RWPE1 (cell line): ENCODE measurements around the gene HAUS8.
"Not testable (repeated sequence)": the region's sequence is repeated elsewhere in the genome, so short reads cannot be mapped to it uniquely, and the experiment has no call there.

ENCODE experiments used
- CTCF ChIA-PET: fragments of 350-600 bp; sonication (Branson Sonifier 250); formaldehyde crosslinking; extraction: SDS; loops from one replicate; lab custom pipeline; 2021; lab: Yijun Ruan, JAX
- POLR2A ChIA-PET: fragments of 400-600 bp; formaldehyde crosslinking; extraction: SDS; loops from one replicate; lab custom pipeline; 2020; ENCODE audit warnings: antibody characterized with exemption; ENCODE audit not compliant: low non-redundant PET; lab: Yijun Ruan, JAX
- DNase-seq: peaks from one replicate; pipeline ENCODE4 v3.0.0; 2012; ENCODE audit warnings: low spot score
- H3K27ac ChIP-seq: fragments of 450-650 bp; 2 replicates; pipeline ENCODE4 v1.5.1; 2017
- TF ChIP-seq, protein P1 (sequence below): fragments of 450-650 bp; conservative IDR thresholded peaks from 2 replicates; pipeline ENCODE4 v1.5.1; 2017; ENCODE audit warnings: low read depth, mild to moderate bottlenecking

Gene HAUS8

DNA sequence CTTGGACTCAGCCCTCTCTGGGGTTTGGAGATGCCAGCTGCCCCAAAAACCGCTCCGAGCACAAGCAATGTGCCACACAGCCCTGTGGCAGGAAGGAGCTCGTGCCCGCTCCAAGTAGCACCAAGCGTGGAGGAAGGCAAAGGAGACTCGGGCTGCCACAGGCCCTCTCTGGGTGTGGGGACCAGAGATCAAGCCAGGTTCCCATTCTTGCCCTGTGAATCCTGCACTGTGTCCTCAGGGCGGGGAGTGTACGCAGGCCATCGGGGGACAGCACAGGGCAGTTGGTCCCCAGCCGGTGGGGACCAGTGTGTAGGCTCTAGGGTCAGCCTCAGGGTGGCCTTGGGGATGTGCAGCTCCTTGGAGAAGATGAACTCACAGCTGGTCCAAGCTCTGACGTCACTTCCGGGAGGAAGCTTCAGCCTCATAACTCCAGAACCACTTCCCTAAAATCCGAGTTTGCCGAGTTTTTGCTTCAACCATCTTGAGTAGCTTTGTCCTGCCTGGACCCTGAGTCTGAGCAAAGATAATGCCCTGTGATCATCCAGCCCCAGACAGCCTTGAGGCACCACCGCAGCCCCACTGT lies 39.3 kb downstream of the HAUS8 start:
- TF ChIP-seq, protein P1, sequence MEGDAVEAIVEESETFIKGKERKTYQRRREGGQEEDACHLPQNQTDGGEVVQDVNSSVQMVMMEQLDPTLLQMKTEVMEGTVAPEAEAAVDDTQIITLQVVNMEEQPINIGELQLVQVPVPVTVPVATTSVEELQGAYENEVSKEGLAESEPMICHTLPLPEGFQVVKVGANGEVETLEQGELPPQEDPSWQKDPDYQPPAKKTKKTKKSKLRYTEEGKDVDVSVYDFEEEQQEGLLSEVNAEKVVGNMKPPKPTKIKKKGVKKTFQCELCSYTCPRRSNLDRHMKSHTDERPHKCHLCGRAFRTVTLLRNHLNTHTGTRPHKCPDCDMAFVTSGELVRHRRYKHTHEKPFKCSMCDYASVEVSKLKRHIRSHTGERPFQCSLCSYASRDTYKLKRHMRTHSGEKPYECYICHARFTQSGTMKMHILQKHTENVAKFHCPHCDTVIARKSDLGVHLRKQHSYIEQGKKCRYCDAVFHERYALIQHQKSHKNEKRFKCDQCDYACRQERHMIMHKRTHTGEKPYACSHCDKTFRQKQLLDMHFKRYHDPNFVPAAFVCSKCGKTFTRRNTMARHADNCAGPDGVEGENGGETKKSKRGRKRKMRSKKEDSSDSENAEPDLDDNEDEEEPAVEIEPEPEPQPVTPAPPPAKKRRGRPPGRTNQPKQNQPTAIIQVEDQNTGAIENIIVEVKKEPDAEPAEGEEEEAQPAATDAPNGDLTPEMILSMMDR: no peak
- ChIA-PET POLR2A (no interaction called here), CTCF (interaction anchor here (1.3 kb wide), 1 partner anchor 136 kb away, joined by 3 read pairs; no protein-coding TSS in a partner anchor)
- H3K27ac ChIP-seq: no peak overlapping the region
- no peak for DNase-seq

DNA sequence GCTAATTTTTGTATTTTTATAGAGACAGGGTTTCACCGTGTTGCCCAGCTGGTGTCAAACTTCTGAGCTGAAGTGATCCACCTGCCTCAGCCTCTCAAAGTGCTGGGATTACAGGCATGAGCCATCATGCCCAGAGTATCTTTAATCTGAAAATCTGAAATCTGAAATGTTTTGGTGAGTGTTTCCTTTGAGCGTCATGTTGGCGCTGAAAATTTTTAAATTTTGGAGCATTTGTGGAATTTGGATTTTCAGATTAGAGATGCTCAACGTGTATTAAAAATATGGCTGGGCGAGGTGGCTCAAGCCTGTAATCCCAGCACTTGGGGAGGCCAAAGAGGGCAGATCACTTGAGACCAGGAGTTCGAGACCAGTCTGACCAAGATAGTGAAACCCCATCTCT lies 43.5 kb downstream of the HAUS8 start:
- ChIA-PET CTCF (interaction anchor here (0.7 kb wide), 1 partner anchor 393 kb away, joined by 3 read pairs; no protein-coding TSS in a partner anchor), POLR2A (no interaction called here)
- no peak for DNase-seq
- no peak overlapping the region for H3K27ac ChIP-seq
- TF ChIP-seq, protein P1: no peak

DNA sequence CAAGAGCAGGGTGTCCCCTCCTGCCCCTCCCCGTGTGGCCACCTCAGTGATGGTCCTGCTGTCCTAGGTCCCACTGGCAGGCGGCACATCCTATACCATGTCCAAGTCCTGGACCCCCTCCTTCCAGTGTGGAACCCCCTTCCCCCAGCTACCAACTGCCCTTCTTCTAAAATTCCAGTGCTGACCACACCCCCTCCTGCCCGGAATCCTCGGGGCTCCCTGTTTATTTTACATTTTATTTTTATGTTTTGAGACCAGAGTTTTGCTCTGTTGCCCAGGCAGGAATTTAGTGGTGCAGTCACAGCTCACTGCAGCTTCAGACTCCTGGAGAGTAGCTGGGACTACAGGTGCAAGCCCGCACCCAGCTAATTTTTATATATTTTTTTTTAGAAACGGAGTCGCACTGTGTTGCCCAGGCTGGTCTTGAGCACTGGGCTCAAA lies 47.7 kb downstream of the HAUS8 start:
- TF ChIP-seq, protein P1: no peak
- no peak for DNase-seq
- no peak overlapping the region for H3K27ac ChIP-seq
- POLR2A ChIA-PET: no interaction called here
- CTCF ChIA-PET: no interaction called here

DNA sequence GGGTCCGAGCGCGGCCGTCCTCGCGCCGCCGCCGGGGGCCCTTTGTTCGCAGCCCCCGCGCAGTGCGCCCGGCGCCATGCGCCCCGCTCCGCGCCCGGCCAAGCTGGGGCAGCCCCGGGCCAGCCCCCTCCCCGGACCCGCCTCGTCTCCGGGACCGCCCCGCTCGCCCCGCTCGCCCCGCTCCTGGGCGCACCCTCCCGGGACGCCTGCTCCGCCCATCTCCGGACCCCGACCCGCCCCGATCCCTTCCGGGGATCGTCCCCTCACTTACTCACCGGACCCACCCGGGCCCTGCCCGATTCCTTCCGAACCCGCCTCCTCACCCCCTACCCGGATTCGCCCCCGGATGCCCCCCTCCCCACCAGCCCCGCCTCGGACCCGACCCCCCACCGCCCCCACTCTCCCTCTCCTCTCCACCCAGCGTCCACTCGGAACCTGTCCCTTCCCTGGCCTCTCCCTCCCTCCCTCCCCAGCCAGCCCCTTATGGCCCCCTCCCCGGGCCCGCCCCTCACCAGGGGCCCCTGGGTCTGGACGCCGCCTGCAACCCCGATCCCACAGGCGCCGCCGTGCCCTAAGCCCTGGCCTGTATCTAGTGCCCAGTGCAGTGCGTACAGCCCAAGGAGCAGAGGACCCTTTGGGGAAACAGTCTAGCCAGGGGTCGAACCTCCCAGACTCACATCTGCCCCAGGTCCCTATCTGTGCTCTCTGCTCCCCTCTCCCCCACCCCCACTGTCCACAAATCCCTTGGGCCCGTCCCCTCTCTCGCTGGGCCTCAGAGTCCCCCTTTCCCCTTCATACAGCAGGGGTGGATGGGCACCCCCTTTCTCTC lies 48.3 kb downstream of the HAUS8 start, which contains the start of gene CPAMD8:
CPAMD8 (minus strand) TSS at position 105 of the 829 bp plus-strand sequence. CDS start 168 bp downstream, outside the sequence.
- no peak within 1 kb of the TSS for H3K27ac ChIP-seq
- no peak for DNase-seq
- TF ChIP-seq, protein P1: no peak
- ChIA-PET POLR2A (no interaction called here), CTCF (no interaction called here)

DNA sequence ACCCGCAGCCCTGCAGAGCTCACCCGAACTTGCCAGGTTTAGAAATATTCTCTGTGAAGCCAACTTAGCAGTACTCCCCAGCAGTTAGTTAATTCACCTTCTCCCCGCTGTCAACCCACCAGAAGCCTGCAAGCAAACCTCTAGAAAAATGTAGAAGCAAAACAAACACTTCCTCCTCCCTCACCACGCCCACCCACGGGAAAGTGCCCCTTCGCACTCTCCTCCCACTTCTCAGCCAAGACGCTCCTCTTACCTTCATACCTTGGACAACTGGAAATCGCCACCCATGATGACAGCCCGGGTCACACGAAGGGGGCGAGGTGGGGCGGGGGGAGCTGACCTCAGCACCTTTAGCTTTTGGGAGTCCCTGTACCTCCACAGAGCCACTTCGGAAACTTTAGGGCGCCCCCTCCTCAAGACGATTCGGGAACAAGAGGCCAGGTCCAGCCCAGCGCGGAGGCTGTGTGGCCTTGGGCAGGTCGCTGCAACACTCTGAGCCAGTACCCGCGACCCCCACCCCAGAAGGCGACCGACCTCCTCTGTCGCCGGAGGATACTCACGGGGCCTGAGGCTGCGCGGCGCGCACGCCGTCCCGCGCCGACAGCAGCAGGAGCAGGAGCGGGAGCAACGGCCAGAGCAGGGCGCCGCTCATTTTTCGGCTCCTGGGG lies 49.1 kb downstream of the HAUS8 start:
- CTCF ChIA-PET: no interaction called here
- TF ChIP-seq, protein P1: no peak
- DNase-seq: no peak
- H3K27ac ChIP-seq: no peak overlapping the region
- POLR2A ChIA-PET: no interaction called here

DNA sequence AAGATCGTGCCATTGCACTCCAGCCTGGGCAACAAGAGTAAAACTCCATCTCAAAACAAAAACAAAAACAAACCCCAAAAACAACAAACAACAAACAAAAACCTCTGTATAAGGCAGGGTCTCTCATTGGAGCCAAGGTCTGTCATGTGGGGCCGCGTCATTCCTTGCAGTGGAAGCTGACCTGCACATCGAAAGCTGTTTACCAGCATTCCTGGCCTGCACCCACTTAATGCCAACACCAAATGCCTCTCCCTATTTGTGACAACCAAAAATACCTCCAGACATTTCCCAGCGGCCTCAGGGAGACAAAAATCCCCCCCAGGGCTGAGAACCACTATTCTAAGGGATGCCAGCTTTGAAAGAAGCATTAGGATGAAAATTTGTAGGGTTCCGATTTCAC lies 49.9 kb downstream of the HAUS8 start:
- POLR2A ChIA-PET: no interaction called here
- TF ChIP-seq, protein P1: no peak
- H3K27ac ChIP-seq: peak overlapping the region; percentile 54
- DNase-seq: no peak
- CTCF ChIA-PET: interaction anchor here (0.7 kb wide), 1 partner anchor 20 kb away, joined by 3 read pairs; no protein-coding TSS in a partner anchor

DNA sequence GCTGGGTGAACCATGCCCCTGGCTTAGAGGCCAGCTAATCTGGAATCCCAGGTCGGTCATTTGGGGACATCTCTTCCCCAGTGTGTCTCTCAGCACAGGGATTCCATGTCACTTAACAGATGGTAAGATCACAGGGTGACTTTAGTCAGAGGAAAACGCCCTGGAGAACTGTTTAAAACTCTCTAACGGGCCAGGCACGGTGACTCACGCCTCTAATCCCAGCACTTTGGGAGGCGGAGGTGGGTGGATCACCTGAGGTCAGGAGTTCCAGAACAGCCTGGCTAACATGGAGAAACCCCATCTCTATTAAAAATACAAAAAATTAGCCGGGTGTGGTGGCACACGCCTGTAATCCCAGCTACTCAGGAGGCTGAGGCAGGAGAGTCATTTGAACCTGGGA lies 50.3 kb downstream of the HAUS8 start:
- DNase-seq, POLR2A ChIA-PET: not testable (repeated sequence)
- CTCF ChIA-PET: interaction anchor here (0.7 kb wide), 1 partner anchor 19 kb away, joined by 3 read pairs; no protein-coding TSS in a partner anchor
- H3K27ac ChIP-seq: peak overlapping the region; percentile 54
